Upper lobe of left lung (tissue), 6 donors: ENCODE data around the gene MTHFD2L. TPM values are rescaled to one million over a fixed set of nuclear protein-coding genes. Genes with fewer than 3 reads are reported as not detected.

Source experiments
- ATAC-seq, 2 donors: fragments of 200-7000 bp; cut with Tn5 transposase; one replicate each; pipeline ENCODE4 v1.9.1; 2022; ENCODE audit warnings: mild to moderate bottlenecking in 2 of 2, moderate library complexity in 2 of 2; ENCODE audit not compliant: low FRiP score in 2 of 2
- DNase-seq, 2 donors: peaks; one replicate each; pipeline ENCODE4 v3.0.0-alpha.2; 2019 to 2020
- H3K27ac ChIP-seq, 4 donors: fragments of 200-600 bp; sonication (generic); one replicate each; pipeline ENCODE4 v1.5.1; 2016 to 2019
- H3K27me3 ChIP-seq, 4 donors: fragments of 200-600 bp; sonication (generic); one replicate each; pipeline ENCODE4 v1.5.1; 2017 to 2019
- H3K36me3 ChIP-seq, 4 donors: fragments of 200-600 bp; sonication (generic); one replicate each; pipeline ENCODE4 v1.5.1; 2016 to 2019
- H3K4me1 ChIP-seq, 4 donors: fragments of 200-600 bp; sonication (generic); one replicate each; pipeline ENCODE4 v1.5.1; 2018 to 2019
- H3K4me3 ChIP-seq, 4 donors: fragments of 200-600 bp; sonication (generic); one replicate each; pipeline ENCODE4 v1.5.1; 2017 to 2019; ENCODE audit warnings: mild to moderate bottlenecking in 2 of 4, moderate library complexity in 1 of 4
- H3K9me3 ChIP-seq, 4 donors: fragments of 200-600 bp; sonication (generic); one replicate each; pipeline ENCODE4 v1.5.1; 2018 to 2019
- CTCF ChIP-seq, 6 experiments: fragments of 450-650 bp in 4 of 6; fragments of 200-600 bp in 2 of 6; sonication (generic) in 2 of 6; IDR thresholded peaks; one replicate each; pipeline ENCODE4 v1.5.1; 2016 to 2019; ENCODE audit warnings: antibody characterized with exemption in 6 of 6
- EP300 ChIP-seq, 4 donors: sonication (generic); formaldehyde crosslinking; IDR thresholded peaks; one replicate each; pipeline ENCODE4 v1.5.1; 2017; ENCODE audit warnings: antibody characterized with exemption in 4 of 4, control low read depth in 2 of 4
- POLR2A ChIP-seq, 4 donors: fragments of 450-650 bp; IDR thresholded peaks; one replicate each; pipeline ENCODE4 v1.5.1; 2016 to 2017; ENCODE audit warnings: antibody characterized with exemption in 4 of 4, mild to moderate bottlenecking in 2 of 4
- POLR2AphosphoS5 ChIP-seq, 2 donors: sonication (generic); formaldehyde crosslinking; IDR thresholded peaks; one replicate each; pipeline ENCODE4 v1.5.1; 2017; ENCODE audit warnings: antibody characterized with exemption in 2 of 2
- whole genome bisulfite sequencing, 2 donors: methylation state at CpG; one replicate each; pipeline ENCODE4 v1.1.5; 2017 to 2018; 5-methylcytosine and 5-hydroxymethylcytosine counted together
- total RNA-seq, 6 donors: library from RNA; depleted of rRNA in 4 of 6; stranded (reverse); fragments of >200 nt in 4 of 6; gene quantifications; one replicate each; pipeline versions ENCODE4 v1.1.0 to v1.2.1, GENCODE V29; 2016 to 2021
- donor health status: DM: no; HTN: no; CAD: no; lungs with moderate emphysema.
- donor health status: DM: no; HTN: yes; CAD: no; lungs with severe emphysema.

The MTHFD2L gene
- total RNA-seq, 6 donors from 2014 or later = 4.9 to 23.6 (median 12.8) TPM

- H3K27me3 ChIP-seq = no peaks in the 10 kb centered on the region
- H3K4me1 ChIP-seq = no peaks in the 10 kb centered on the region
- ATAC-seq = no peak
Observed at GRCh38 chr4:74329307-74329706, 171.4 kb downstream of the MTHFD2L start.

GRCh38 chr4:74330295-74330750, 172.4 kb downstream of the MTHFD2L start:
- 54 to 59% methylated on average over 9 of the region's 9 CpGs for WGBS, 2 donors
- H3K36me3 ChIP-seq = no peaks in the 10 kb centered on the region
- H3K27ac ChIP-seq = no peak overlapping the region
- no peaks in the 10 kb centered on the region for H3K27me3 ChIP-seq
- H3K4me1 ChIP-seq = no peaks in the 10 kb centered on the region
- ATAC-seq (no peak), DNase-seq (no peak)
- no peak overlapping the region for H3K4me3 ChIP-seq
- H3K9me3 ChIP-seq = no peaks in the 10 kb centered on the region
- TF ChIP-seq POLR2AphosphoS5 (IDR thresholded peaks at IDR 0.05) (no peak), EP300 (IDR thresholded peaks at IDR 0.05) (no peak), CTCF (IDR thresholded peaks at IDR 0.05) (no peak), POLR2A (IDR thresholded peaks at IDR 0.05) (no peak)

More at GRCh38 chr4:74329307-74329706, 171.4 kb downstream of the MTHFD2L start:
- Histone ChIP-seq H3K27ac (no peak overlapping the region), H3K9me3 (no peaks in the 10 kb centered on the region), H3K36me3 (no peaks in the 10 kb centered on the region), H3K4me3 (no peak overlapping the region)
- DNase-seq = no peak
- no peak for TF ChIP-seq POLR2A (IDR thresholded peaks at IDR 0.05)
- TF ChIP-seq EP300 (IDR thresholded peaks at IDR 0.05) = no peak
- TF ChIP-seq CTCF (IDR thresholded peaks at IDR 0.05) = no peak
- no peak for TF ChIP-seq POLR2AphosphoS5 (IDR thresholded peaks at IDR 0.05)

GRCh38 chr4:74331252-74331651, 173.3 kb downstream of the MTHFD2L start:
- Histone ChIP-seq H3K36me3 (no peaks in the 10 kb centered on the region), H3K4me1 (no peaks in the 10 kb centered on the region), H3K4me3 (no peak overlapping the region), H3K27me3 (no peaks in the 10 kb centered on the region), H3K9me3 (no peaks in the 10 kb centered on the region), H3K27ac (no peak overlapping the region)
- ATAC-seq = no peak
- no peak for TF ChIP-seq CTCF (IDR thresholded peaks at IDR 0.05)
- no peak for TF ChIP-seq POLR2A (IDR thresholded peaks at IDR 0.05)
- no peak for TF ChIP-seq POLR2AphosphoS5 (IDR thresholded peaks at IDR 0.05)
- no peak for TF ChIP-seq EP300 (IDR thresholded peaks at IDR 0.05)
- WGBS, 2 donors = 67 to 74% methylated on average over 2 of the region's 2 CpGs
- DNase-seq = no peak

GRCh38 chr4:74331944-74332343, 174.0 kb downstream of the MTHFD2L start:
- no peak for TF ChIP-seq CTCF (IDR thresholded peaks at IDR 0.05)
- TF ChIP-seq POLR2A (IDR thresholded peaks at IDR 0.05) = no peak
- no peak for TF ChIP-seq POLR2AphosphoS5 (IDR thresholded peaks at IDR 0.05)
- TF ChIP-seq EP300 (IDR thresholded peaks at IDR 0.05) = no peak
- ATAC-seq (no peak), DNase-seq (no peak)
- Histone ChIP-seq H3K4me1 (no peaks in the 10 kb centered on the region), H3K36me3 (no peaks in the 10 kb centered on the region), H3K4me3 (no peak overlapping the region), H3K9me3 (no peaks in the 10 kb centered on the region), H3K27me3 (no peaks in the 10 kb centered on the region), H3K27ac (no peak overlapping the region)

GRCh38 chr4:74334636-74335035, 176.7 kb downstream of the MTHFD2L start:
- TF ChIP-seq POLR2AphosphoS5 (IDR thresholded peaks at IDR 0.05) = no peak
- no peak for TF ChIP-seq POLR2A (IDR thresholded peaks at IDR 0.05)
- no peak for TF ChIP-seq CTCF (IDR thresholded peaks at IDR 0.05)
- no peak for TF ChIP-seq EP300 (IDR thresholded peaks at IDR 0.05)
- 85 to 93% methylated on average over 7 of the region's 7 CpGs for WGBS, 2 donors
- H3K9me3 ChIP-seq = no peaks in the 10 kb centered on the region
- no peaks in the 10 kb centered on the region for H3K27me3 ChIP-seq
- no peak overlapping the region for H3K27ac ChIP-seq
- no peaks in the 10 kb centered on the region for H3K36me3 ChIP-seq
- no peak overlapping the region for H3K4me3 ChIP-seq
- no peaks in the 10 kb centered on the region for H3K4me1 ChIP-seq
- ATAC-seq = no peak
- DNase-seq = no peak
